Mononuclear cell (primary cell): ENCODE data around the gene FUBP3. TPM values are rescaled to one million over a fixed set of nuclear protein-coding genes. Genes with fewer than 3 reads are reported as not detected.

Source experiments
- H3K27me3 ChIP-seq: 2 replicates; pipeline ENCODE4 v1.6.0; 2011; ENCODE audit warnings: low read length, control low read depth; ENCODE audit not compliant: insufficient read depth
- H3K4me1 ChIP-seq: 2 replicates; pipeline ENCODE4 v1.5.1; 2011; ENCODE audit warnings: mild to moderate bottlenecking, low read length, control low read depth; ENCODE audit not compliant: insufficient read depth
- H3K4me3 ChIP-seq: 2 replicates; pipeline ENCODE4 v1.5.1; 2011; ENCODE audit warnings: mild to moderate bottlenecking, low read length, moderate library complexity
- H3K9me3 ChIP-seq: 2 replicates; pipeline ENCODE4 v1.5.1; 2011; ENCODE audit warnings: low read depth, mild to moderate bottlenecking, control low read depth, low read length
- total RNA-seq: library from RNA; depleted of rRNA; stranded (reverse); fragments of >200 nt; gene quantifications from one replicate; pipeline ENCODE4 v1.2.3, GENCODE V29; 2012

Gene FUBP3
- total RNA-seq, 1 donor, result 20.9 TPM

GRCh38 chr9:130579738-130580463, 524 bp downstream of the FUBP3 start:
- peak overlapping the region; percentile 92 for H3K4me3 ChIP-seq
- H3K9me3 ChIP-seq, result no peaks in the 10 kb centered on the region
- no peaks in the 10 kb centered on the region for H3K27me3 ChIP-seq
- H3K4me1 ChIP-seq, result peaks cover 23% of the 10 kb centered on the region

- H3K9me3 ChIP-seq, result no peaks in the 10 kb centered on the region
- H3K4me3 ChIP-seq, result no peak overlapping the region
- peaks cover 23% of the 10 kb centered on the region for H3K4me1 ChIP-seq
- no peaks in the 10 kb centered on the region for H3K27me3 ChIP-seq
Observed at GRCh38 chr9:130581766-130582165, 2.4 kb downstream of the FUBP3 start.

- no peaks in the 10 kb centered on the region for H3K27me3 ChIP-seq
- H3K4me3 ChIP-seq, result no peak overlapping the region
- H3K4me1 ChIP-seq, result peaks cover 21% of the 10 kb centered on the region
- H3K9me3 ChIP-seq, result no peaks in the 10 kb centered on the region
Observed at GRCh38 chr9:130583271-130583670, 3.9 kb downstream of the FUBP3 start.

DNA sequence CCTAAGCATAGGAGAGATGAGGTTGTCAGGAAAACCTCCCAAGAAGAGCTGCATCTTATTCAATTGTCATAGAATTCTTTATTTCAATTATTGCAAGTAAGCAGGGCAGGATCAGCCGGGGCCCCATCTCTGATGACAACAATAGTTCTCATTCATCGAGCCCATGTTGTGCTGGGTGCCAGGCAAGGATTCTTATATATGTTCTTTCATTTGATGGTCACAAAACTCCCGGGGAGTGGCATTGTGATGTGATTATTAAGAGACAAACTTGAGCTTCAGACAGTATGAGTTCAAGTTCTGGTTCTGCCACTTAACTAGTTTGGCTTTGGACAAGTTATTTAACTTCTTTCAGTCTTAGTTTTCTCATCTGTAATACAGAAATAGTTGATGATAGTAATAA, 8.5 kb downstream of the FUBP3 start:
- no peaks in the 10 kb centered on the region for H3K27me3 ChIP-seq

DNA sequence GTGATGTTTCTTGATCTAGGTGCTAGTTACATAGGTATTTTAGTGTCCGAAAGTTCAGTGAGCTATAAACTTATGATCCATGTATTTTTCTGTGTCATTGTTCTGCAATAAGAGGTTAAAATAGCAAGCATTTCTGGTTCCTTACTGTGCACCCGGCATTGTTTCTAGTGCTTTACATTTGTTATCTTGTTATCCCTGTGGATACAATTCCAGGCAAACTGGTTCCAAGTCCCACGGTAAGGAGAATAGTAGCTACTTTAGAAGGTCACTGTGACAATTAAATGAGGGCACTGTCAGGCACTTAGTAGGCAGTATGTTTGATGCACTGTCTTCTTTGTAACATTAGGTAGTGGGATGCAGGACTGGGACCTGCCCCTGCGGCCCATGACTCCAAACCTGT, 9.0 kb downstream of the FUBP3 start:
- H3K9me3 ChIP-seq, result no peaks in the 10 kb centered on the region
- no peaks in the 10 kb centered on the region for H3K27me3 ChIP-seq

More for the DNA sequence above, 8.5 kb downstream of the FUBP3 start:
- no peaks in the 10 kb centered on the region for H3K9me3 ChIP-seq
- H3K4me3 ChIP-seq, result no peak overlapping the region
- H3K4me1 ChIP-seq, result no peaks in the 10 kb centered on the region

DNA sequence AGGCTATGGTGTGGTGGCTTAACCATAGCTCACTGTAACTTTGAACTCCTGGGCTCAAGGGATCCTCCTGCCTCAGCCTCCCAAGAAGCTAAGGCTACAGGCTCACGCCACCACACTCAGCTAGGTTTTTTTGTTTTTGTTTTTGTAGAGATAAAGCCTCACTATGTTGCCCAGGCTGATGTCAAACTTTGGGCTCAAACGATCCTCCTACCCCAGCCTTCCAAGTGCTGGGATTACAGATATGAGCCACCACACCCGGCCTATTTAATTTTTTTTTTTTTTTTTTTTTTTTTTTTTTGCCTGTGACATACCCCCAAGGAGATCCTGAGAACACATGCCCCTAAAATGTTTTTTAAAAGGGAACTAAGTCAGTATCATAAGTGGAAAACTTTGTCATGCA, 10.4 kb downstream of the FUBP3 start:
- H3K4me3 ChIP-seq, result no peak overlapping the region
- no peaks in the 10 kb centered on the region for H3K27me3 ChIP-seq
- H3K4me1 ChIP-seq, result no peaks in the 10 kb centered on the region
- H3K9me3 ChIP-seq, result no peaks in the 10 kb centered on the region

More for the DNA sequence above, 9.0 kb downstream of the FUBP3 start:
- Histone ChIP-seq H3K4me3 (no peak overlapping the region), H3K4me1 (no peaks in the 10 kb centered on the region)

DNA sequence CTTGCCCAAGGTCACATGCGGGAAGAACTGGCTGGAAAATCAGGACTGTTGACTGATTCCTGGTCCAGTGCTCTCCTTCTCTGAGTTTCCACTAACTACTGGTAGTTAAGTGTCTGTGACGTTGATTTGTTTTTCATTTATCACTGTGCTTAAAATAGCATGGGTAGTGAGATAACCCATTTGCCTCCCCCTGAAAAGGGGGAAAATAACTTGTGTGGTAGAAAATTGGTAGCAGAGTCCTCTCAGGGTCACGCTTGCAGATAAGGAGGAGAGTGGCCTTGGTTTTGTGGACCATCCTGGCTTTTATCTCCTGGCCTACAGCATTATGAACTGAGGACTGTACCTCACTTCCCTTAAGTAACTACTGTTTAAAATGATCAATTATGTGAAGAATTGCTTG, 10.9 kb downstream of the FUBP3 start:
- Histone ChIP-seq H3K9me3 (no peaks in the 10 kb centered on the region), H3K27me3 (no peaks in the 10 kb centered on the region)

DNA sequence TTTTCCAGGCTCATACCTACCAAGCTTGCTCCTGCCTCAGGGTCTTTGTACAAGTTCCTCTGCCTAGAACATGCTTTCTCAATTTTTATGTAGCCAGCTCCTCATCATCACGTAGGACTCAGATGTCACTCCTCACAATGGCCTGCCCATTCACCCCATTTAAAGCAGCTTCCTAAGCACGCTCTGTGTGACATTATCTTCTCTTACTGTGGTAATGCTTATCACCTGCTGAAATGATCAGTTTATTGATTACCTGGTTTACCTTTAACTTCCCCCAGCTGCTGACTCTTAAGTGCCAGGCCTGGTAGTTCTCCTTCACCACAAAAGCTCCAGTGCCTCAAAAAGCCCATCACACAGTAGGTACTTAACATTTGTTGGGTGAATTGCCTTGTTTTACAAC, 13.6 kb downstream of the FUBP3 start:
- Histone ChIP-seq H3K4me3 (no peak overlapping the region), H3K27me3 (no peaks in the 10 kb centered on the region), H3K9me3 (no peaks in the 10 kb centered on the region), H3K4me1 (no peaks in the 10 kb centered on the region)

More for the DNA sequence above, 10.9 kb downstream of the FUBP3 start:
- no peak overlapping the region for H3K4me3 ChIP-seq
- H3K4me1 ChIP-seq, result no peaks in the 10 kb centered on the region

DNA sequence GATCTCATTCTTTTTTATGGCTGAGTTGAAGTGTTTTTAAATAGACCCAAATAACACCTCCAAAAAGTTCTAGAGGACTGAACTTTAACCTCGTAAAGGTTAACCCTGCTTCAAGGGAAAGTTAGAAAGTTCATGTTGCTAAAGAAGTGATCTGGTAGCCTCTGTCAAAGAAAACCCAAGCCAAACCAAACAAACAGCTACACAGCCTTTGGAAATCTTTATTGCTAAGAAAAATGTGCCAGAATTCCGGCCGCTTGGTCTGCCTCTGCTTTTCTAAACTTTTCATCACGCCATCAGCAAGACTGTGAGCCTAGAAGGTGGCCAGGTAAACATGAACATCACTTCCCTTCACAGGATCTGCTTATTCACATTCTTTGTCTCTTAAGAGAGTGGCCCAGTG, 17.9 kb downstream of the FUBP3 start:
- Histone ChIP-seq H3K4me3 (no peak overlapping the region), H3K9me3 (no peaks in the 10 kb centered on the region), H3K27me3 (no peaks in the 10 kb centered on the region), H3K4me1 (no peaks in the 10 kb centered on the region)

GRCh38 chr9:130598188-130598587, 18.8 kb downstream of the FUBP3 start:
- Histone ChIP-seq H3K27me3 (no peaks in the 10 kb centered on the region), H3K4me3 (no peak overlapping the region), H3K9me3 (no peaks in the 10 kb centered on the region), H3K4me1 (no peaks in the 10 kb centered on the region)

DNA sequence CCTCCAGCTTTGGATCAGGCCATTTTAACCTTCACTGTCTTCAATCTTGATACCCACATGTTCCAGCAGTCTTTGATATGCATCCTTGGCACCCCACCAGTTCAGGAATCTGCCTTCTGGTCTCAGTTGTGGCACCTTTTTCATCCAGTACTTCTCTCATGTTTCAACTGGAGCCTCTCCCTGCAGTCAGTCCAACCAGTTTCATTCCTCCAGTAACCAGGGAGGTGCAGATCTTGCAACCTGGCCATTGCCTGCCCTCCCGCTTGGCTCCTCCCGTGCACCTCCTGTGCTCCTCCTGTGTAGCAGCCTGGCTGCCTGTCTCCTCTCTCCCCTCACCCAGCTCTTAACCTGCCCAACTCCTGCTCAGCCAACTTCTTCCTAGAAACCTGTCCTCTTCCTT, 20.2 kb downstream of the FUBP3 start:
- no peak overlapping the region for H3K4me3 ChIP-seq
- no peaks in the 10 kb centered on the region for H3K9me3 ChIP-seq
- no peaks in the 10 kb centered on the region for H3K27me3 ChIP-seq
- no peaks in the 10 kb centered on the region for H3K4me1 ChIP-seq

- no peaks in the 10 kb centered on the region for H3K4me1 ChIP-seq
- no peak overlapping the region for H3K4me3 ChIP-seq
- no peaks in the 10 kb centered on the region for H3K27me3 ChIP-seq
- no peaks in the 10 kb centered on the region for H3K9me3 ChIP-seq
Observed at GRCh38 chr9:130601100-130601499, 21.7 kb downstream of the FUBP3 start.

DNA sequence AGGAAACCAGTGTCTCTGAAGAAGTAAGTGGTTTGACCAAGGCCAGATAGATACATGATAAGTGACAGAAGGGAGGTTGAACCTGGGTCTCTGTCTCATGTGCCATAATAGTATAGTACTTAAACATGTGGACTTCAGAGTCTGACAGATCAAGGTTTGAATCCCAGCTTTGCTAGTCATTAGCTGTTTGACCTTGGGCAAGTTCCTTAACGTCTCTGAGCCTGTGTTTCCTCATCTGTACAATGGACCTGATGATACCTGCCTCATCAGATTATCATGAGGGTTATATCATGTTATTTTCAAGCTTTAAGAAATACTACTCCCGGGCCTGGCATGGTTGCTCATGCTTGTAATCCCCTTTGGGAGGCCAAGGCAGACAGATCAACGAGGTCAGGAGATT, 24.9 kb downstream of the FUBP3 start:
- Histone ChIP-seq H3K4me3 (no peak overlapping the region), H3K4me1 (no peaks in the 10 kb centered on the region), H3K27me3 (no peaks in the 10 kb centered on the region)

DNA sequence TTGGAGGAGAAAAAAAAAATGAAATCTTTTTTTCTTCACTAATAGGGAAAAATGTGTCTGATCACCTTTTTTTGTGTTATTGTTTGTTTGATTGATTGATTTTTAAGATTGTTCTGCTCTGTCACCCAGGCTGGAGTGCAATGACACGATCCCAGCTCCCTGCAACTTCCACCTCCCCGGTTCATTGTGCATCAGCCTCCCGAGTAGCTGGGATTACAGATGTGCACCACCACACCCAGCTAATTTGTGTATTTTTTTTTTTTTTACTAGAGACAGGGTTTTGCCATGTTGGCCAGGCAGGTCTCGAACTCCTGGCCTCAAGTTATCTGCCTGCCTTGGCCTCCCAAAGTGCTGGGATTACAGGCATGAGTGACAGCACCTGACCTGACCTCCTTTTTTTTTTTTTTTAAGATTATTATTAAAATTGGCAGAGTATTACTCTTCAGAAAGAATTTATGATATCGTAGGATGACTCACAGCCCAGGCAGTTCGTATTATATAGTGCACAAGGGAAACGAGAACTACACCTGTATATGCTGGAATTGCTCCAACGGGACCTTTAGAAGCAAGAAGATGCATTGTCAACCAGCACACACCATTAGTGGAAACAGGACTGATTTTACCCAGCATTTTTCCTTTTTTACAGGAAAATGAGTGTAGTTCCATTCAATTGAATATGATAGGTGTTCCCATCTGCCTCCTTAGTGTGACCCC, 27.7 kb downstream of the FUBP3 start:
- no peaks in the 10 kb centered on the region for H3K27me3 ChIP-seq

More for the DNA sequence above, 24.9 kb downstream of the FUBP3 start:
- no peaks in the 10 kb centered on the region for H3K9me3 ChIP-seq

GRCh38 chr9:130607640-130608420, 28.5 kb downstream of the FUBP3 start:
- Histone ChIP-seq H3K4me1 (no peaks in the 10 kb centered on the region), H3K9me3 (no peaks in the 10 kb centered on the region), H3K4me3 (no peak overlapping the region), H3K27me3 (no peaks in the 10 kb centered on the region)

More for the DNA sequence above, 27.7 kb downstream of the FUBP3 start:
- Histone ChIP-seq H3K4me1 (no peaks in the 10 kb centered on the region), H3K4me3 (no peak overlapping the region), H3K9me3 (no peaks in the 10 kb centered on the region)
